Lung (tissue), 16 donors: ENCODE data around the gene PTH2R. TPM values are rescaled to one million over a fixed set of nuclear protein-coding genes. Genes with fewer than 3 reads are reported as not detected.

Source experiments
- ATAC-seq: fragments of 200-7000 bp; cut with Tn5 transposase; one replicate; pipeline ENCODE4 v1.9.1; 2020; ENCODE audit warnings: moderate number of reproducible peaks; ENCODE audit not compliant: insufficient read depth, low FRiP score
- DNase-seq, 3 donors: peaks; one replicate each; pipeline ENCODE4 v3.0.0-alpha.2; 2013 to 2017
- H3K27ac ChIP-seq, 2 donors: one replicate each; pipeline ENCODE4 v1.5.1; 2013; ENCODE audit warnings: mild to moderate bottlenecking in 2 of 2, moderate library complexity in 2 of 2, control low read depth in 1 of 2, inconsistent platforms in 1 of 2, low read depth in 1 of 2, low read length in 1 of 2
- H3K27me3 ChIP-seq, 3 donors: one replicate each; pipeline ENCODE4 v1.5.1; 2013; ENCODE audit warnings: low read length in 2 of 3; ENCODE audit not compliant: control insufficient read depth in 3 of 3, insufficient read depth in 3 of 3
- H3K36me3 ChIP-seq, 4 donors: one replicate each; pipeline ENCODE4 v1.5.1; 2013; ENCODE audit warnings: low read length in 4 of 4, mild to moderate bottlenecking in 1 of 4, moderate library complexity in 1 of 4; ENCODE audit not compliant: control insufficient read depth in 4 of 4, insufficient read depth in 4 of 4
- H3K4me1 ChIP-seq, 5 donors: one replicate each; pipeline ENCODE4 v1.5.1; 2013; ENCODE audit warnings: low read length in 5 of 5, mild to moderate bottlenecking in 2 of 5, moderate library complexity in 1 of 5; ENCODE audit not compliant: control insufficient read depth in 5 of 5, insufficient read depth in 5 of 5
- H3K4me3 ChIP-seq: one replicate; pipeline ENCODE4 v1.5.1; 2013; ENCODE audit warnings: mild to moderate bottlenecking, control low read depth, moderate library complexity
- H3K9ac ChIP-seq, 2 donors: one replicate each; pipeline ENCODE4 v1.5.1; 2013; ENCODE audit warnings: low read length in 2 of 2, control low read depth in 1 of 2; ENCODE audit not compliant: insufficient read depth in 1 of 2
- H3K9me3 ChIP-seq, 4 donors: one replicate each; pipeline ENCODE4 v1.5.1; 2013; ENCODE audit warnings: low read length in 3 of 4, mild to moderate bottlenecking in 1 of 4, moderate library complexity in 1 of 4; ENCODE audit not compliant: control insufficient read depth in 4 of 4, insufficient read depth in 3 of 4
- CTCF ChIP-seq: IDR thresholded peaks from 2 replicates; pipeline ENCODE4 v1.5.1; 2012; ENCODE audit warnings: mild to moderate bottlenecking; ENCODE audit errors: control extremely low read depth, extremely low read depth
- WGBS, 2 donors: extraction: QIAGEN DNeasy Blood & Tissue Kit; methylation state at CpG; one replicate each; pipeline ENCODE4 v1.1.7; 2013; 5-methylcytosine and 5-hydroxymethylcytosine counted together
- long read RNA-seq, 5 donors: transcript quantifications; one replicate each; lab custom pipeline, GENCODE V29; 2026
- polyA plus RNA-seq, 2 donors: library from polyadenylated mRNA; stranded (reverse); fragments of 200-250 nt; gene quantifications; one replicate each; pipeline ENCODE4 v1.2.1, GENCODE V29; 2013
- total RNA-seq, 2 donors: library from RNA; depleted of rRNA in 1 of 2; stranded (reverse); fragments of >200 nt in 1 of 2; gene quantifications; one replicate each; pipeline ENCODE4 v1.2.1, GENCODE V29; 2014 to 2021
- donor health status: control.
- donor health status: control.
- donor health status: Bipolar disorder and iron deficiency.
- donor health status: healthy.
- donor health status: DM: yes; HTN: yes; CAD: no.

The PTH2R gene
- under 1 TPM; 0.11 to 0.25 TPM for total RNA-seq
- under 1 TPM; 0.12 to 0.15 TPM for polyA plus RNA-seq
- long read RNA-seq, donor 1 = 0 reads
- long read RNA-seq, donor 2 = 0 reads
- long read RNA-seq, donor 3 = 0 reads
- long read RNA-seq, donor 4 = 0 reads
- long read RNA-seq, donor 5 = 0 reads

- peaks cover 0 to 3% (median 0%) of the 10 kb centered on the region in 4 donors for H3K9me3 ChIP-seq
- H3K36me3 ChIP-seq = no peaks in the 10 kb centered on the region
- no peak for TF ChIP-seq CTCF
- H3K27ac ChIP-seq = no peak within 1 kb of the TSS
- DNase-seq (peak; percentile 12 to 51 (median 50)), ATAC-seq (no peak)
- H3K27me3 ChIP-seq = peaks cover 0 to 37% (median 21%) of the 10 kb centered on the region in 3 donors
- peaks cover 0 to 9% (median 0%) of the 10 kb centered on the region in 5 donors for H3K4me1 ChIP-seq
- H3K9ac ChIP-seq = no peak within 1 kb of the TSS
- H3K4me3 ChIP-seq = no peak within 1 kb of the TSS
- 5 to 6% methylated on average over 78 to 82 of the region's 82 CpGs for whole genome bisulfite sequencing, 2 donors
These were observed at the start of gene PTH2R for GRCh38 chr2:208406474-208407451. Gene PTH2R (plus strand): TSS chr2:208406792. CDS start chr2:208407044, 252 bp downstream.

- H3K9ac ChIP-seq = no peak overlapping the region
- no peak overlapping the region for H3K4me3 ChIP-seq
- no peak overlapping the region for H3K27ac ChIP-seq
- DNase-seq = no peak
- no peaks in the 10 kb centered on the region for H3K4me1 ChIP-seq
- no peaks in the 10 kb centered on the region for H3K27me3 ChIP-seq
- 11 to 27% methylated on average over 1 of the region's 1 CpG for WGBS, 2 donors
- no peak for ATAC-seq
- peaks cover 4 to 14% (median 8%) of the 10 kb centered on the region in 4 donors for H3K36me3 ChIP-seq
- H3K9me3 ChIP-seq = no peaks in the 10 kb centered on the region
- no peak for TF ChIP-seq CTCF
These were observed 49.6 kb upstream of the PTH2R start for GRCh38 chr2:208356846-208357574.

- Histone ChIP-seq H3K9me3 (no peaks in the 10 kb centered on the region), H3K4me3 (no peak overlapping the region), H3K27ac (no peak overlapping the region), H3K27me3 (no peaks in the 10 kb centered on the region), H3K4me1 (no peaks in the 10 kb centered on the region), H3K36me3 (peaks cover 0 to 9% (median 6%) of the 10 kb centered on the region in 4 donors), H3K9ac (no peak overlapping the region)
- ATAC-seq = no peak
- no peak for DNase-seq
- no peak for TF ChIP-seq CTCF
- WGBS, 2 donors = 76 to 87% methylated on average over 10 of the region's 10 CpGs
These were observed 47.6 kb upstream of the PTH2R start for GRCh38 chr2:208358758-208359631.
